Measurements from ENCODE around the gene MRPS34.
"Not testable (repeated sequence)": the region's sequence is repeated elsewhere in the genome, so short reads cannot be mapped to it uniquely, and the experiment has no call there.

The MRPS34 gene

DNA sequence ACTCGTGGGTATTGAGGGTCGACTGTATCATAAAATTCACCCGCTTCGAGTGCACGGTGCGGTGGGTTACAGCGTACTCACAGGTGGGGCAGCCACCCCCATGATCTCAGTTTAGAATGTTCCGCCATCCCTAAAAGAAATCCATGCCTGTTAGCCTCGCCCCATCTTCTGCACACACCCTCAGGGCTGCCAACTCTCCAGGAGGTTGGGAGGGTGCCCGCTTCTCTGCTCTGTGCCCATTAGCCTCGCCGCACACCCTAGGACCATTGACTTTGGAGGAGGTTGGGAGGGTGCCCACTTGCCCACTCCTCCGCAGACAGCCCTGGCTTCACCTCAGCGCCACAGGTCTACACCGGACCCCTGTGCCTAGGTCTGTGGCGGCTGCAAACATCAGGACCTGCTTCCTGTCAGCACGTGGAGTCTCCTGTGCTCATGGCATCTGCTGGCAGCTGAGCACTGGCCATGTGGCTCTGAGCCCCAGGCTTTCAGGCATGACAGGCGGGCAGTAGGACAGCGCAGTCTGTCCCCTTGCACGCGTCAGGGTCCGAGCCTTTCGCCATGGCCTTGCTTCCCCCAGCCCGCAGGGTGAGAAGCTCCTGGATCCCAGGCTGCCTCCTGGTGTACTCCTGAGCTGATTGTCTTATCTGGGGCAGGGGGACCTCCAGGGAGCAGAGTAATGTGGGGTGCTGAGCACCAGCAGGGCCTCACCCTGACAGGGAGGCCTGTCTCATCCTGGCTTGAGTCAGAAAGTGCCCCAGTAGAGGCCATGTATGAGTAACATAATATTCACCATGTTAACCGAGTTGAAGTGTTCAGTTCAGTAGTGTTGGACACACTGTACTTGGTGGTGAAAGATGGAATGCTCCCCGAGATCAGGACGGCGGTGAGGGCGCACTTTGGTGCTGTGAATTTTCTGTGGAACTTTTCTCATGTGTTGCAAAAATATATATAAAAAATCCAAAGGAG is 23.5 kb downstream of the MRPS34 start:
- DNase-seq (ENCODE audit: low read depth): no peak

DNA sequence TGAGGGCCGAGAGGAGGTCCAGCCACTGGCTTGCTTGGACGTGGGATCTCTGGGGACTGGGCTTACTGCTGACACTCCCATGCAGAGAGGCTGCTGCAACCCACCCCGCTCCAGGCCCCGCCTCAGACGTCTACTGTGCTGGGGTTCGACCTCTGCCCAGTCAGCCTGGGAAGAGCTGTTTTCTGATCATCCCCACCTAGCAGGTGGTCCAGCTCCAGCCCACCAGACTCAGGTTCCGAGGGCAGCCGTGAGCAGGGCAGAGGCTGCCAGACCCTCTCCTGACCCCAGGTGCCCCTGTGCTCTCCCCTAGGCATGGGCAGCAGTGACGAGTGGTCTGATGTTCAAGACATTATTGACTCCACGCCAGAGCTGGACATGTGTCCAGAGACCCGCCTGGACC is 25.0 kb downstream of the MRPS34 start:
- DNase-seq (ENCODE audit: low read depth): no peak

DNA sequence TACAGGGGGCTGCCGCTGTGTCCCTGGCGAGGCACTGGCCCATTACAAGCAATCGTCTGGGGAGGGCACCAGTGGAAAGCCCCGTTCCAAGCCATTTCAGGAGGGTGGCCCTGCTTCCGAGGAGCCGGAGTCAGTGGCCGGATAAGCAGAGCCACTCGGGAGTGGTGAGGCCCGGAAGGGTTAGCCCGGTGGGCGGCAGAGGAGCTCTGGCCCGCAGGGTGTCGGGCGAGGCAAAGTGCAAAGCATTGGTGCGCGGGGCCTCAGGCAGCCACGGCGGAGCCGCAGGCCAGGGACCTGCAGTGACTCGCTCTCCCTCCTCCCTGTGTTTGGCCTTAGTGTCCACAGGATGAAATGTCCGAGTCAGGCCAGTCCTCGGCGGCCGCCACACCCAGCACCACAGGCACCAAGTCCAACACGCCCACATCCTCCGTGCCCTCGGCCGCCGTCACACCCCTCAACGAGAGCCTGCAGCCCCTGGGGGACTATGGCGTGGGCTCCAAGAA is 26.2 kb downstream of the MRPS34 start:
- DNase-seq (ENCODE audit: low read depth): no peak

DNA sequence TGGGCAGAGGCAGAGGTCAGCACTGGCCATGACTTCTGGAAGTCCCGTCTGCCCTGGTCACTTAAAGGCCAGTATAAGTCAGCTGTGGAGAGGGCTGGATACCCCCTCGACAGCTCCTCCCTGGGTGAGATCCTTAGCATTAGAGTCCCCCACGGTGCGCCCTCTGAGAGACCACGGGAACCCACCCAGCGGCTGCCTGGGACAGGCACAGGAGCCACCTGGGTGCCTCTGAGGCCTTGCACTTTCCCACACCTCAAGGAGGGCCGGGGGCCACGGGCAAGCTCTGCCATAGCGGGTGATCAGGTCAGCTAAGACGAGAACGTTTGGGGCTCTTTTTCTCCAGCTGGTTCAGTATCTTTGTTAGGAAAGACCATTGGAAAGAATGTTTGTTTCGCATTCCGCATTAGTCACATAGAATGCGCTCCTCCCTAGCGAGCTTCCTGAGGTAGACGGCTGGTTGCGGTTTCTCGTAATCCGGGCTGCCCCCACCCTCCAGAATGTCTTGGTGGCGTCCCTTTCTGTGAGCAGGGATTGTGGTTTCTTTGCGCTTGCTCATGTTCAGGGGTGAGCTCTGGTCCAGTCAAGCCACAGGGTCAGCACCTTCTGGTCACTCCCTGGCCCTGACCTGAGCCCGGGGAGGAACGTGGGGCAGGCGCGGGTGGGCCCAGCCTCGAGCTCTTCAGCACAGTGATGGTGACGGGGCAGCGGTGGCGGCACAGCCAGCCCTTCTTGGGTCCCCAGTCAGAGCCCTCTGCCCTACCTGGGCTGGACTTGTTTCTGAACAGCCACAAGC is 26.8 kb downstream of the MRPS34 start:
- DNase-seq (ENCODE audit: low read depth): peak; percentile 22

DNA sequence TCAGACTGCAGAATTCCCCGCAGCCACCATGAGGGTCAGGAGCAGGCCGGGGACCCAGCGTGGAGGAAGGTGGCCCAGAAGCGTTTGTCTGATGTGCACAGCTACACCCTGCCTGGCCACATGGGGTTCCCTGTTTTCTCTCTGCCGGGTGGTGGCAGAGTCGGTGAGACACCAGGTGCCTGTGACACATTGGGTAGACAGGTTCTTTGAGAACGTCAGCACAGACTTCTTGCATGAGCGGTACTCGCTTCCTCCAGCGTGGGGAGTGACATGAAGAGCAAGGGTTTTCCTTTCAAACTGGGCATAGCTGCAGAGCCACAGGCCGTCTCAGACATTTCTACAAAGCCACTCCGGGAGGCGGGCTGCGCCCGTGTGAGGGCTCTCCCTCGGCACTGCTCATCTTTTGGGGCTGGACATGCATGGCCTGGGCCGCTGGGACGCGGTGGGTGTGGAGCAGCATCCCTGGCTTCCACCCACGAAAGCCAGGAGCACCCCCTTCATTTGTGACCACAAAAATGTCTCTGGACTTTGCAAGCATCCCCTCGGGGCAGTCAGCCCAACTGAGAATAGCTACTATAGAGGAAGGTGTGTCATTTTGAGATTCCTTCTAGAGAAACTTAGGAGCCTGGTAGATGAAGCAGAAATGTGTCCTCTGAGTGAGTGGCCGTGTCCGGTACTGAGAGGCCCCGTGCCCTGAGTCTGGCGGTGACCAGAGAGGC is 27.6 kb downstream of the MRPS34 start:
- peak; percentile 10 for DNase-seq (ENCODE audit: low read depth)

DNA sequence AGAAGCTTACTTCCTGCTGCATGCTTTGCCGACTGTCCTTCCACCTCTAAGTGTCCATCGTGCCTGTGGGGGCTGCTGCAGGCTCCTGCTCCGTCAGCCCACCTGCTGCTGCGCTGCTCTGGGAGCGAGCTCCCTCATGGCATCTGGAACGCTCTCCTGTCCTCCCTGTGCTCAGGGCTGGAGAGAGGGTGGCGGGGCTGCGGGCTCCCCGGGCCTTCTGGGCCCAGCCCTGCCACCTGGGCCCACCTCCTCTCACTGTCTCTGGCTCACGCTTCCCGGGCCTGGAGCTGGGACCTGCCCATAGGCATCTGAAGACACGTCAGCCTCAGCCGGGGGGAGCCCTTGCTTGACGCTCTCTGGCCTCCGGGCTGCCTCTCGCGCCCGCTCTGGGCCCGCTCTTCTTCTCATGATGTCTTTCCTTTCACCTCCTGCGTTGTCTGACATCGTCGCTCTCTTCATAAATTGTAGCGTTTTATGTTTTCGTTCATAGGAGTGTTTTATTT is 28.5 kb downstream of the MRPS34 start:
- DNase-seq (ENCODE audit: low read depth): no peak

DNA sequence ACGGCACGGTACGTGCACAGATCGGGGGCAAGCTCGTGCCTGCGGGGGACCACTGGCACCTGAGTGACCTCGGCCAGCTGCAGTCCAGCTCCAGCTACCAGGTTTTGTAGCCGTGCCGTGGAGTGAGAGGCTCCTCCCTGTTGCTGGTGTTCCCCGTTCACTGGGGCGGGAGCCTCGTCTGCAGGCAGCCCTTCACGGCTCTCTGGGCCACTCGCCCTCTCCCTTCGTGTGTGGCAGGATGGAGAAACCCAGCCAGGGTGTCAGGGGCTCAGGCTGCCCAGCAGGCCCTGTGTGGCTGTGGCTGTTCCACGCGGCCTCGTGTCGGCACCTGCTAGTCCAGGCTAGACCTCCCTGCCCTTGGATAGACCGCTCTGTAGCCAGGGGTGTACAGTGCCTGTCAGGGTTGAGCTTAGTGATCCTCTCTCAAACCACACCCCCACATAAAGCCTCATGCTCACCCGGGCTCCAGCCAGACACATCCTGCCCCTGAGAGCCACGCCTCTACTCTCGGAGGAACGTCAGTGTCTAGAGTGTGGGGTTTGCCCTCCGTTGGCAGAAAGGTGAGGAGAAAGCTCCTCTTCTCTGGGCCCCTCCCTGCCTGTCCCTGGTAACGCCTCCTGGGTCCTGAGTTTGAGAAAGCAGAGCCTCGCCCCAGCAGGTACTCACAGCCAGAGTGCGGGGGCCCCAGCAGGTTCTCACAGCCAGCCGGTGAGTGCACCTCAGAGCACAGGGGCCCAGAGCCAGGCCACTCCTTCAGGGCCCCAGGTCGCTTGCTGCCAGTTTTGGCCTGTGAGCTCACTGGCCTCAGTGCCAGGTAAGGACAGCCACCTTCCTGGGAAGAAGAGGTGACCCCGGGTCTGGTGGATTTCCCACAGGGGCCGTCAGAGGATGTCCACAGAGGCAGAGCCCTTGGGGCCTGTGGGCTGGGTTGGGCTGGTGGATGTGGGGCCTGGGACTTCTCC is 29.3 kb downstream of the MRPS34 start:
- DNase-seq (ENCODE audit: low read depth): no peak

DNA sequence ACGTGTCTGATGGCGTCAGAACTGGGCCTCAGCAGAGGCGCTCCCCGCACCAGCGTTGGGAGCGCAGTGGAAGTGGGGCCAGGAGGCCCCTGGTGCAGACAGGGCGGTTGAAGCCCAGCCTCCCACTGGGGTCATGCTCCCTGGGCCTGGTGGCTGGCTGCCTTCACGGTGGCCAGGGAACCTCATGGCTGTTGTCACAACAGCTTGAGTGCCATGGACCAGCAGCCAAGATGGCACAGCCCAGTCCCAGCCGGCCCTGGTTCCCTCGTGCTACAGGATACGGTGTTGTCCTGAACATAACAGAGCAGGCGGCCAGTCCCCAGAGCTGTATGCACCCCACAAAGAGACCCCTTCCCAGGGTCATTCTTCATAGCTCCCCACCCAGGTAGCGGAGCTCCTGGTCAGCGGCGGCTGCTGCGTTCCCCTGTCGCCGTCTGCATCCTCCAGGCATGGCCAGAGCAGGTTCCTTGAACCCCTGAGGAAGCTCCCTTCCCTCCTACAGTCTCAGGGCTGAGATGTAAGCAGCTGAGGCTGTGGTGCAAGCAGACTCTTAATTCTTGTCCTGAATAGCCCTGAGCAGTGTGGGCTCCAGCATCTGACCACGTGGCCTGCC is 31.3 kb downstream of the MRPS34 start:
- DNase-seq (ENCODE audit: low read depth): no peak

DNA sequence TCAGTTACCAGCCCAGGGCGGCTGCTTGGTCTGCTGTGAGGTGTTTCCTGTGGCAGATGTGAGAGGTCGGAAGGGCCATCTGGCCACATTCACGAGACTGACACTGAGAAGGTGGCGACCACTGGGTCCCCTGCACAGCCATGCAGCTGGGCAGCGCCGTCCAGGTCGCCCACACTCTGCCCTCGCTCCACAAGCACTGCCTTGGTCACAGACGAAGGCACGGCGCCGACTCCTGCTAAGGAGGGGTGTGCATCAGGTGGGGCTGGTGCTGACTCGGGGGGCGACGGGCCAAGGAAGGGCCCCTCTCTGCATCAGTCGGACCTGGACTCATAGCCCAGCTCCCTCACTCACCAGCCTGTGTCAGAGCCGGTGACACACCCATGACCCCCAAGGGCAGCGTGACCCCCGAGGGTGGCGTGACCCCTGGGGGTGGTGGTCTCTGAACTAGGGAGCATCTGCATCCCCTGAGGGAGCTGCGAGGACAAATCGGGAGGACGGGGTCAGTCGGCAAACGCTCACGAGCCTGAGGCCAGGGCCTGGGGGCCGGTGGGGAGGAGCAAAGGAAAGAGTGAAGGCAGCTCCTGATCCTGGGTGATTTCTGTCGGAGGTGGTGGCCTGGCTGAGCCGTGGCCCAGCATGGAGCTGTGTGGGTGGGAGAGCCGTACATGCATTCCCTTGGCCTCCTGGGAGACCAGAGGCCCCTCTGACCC is 32.0 kb downstream of the MRPS34 start:
- DNase-seq (ENCODE audit: low read depth): no peak

DNA sequence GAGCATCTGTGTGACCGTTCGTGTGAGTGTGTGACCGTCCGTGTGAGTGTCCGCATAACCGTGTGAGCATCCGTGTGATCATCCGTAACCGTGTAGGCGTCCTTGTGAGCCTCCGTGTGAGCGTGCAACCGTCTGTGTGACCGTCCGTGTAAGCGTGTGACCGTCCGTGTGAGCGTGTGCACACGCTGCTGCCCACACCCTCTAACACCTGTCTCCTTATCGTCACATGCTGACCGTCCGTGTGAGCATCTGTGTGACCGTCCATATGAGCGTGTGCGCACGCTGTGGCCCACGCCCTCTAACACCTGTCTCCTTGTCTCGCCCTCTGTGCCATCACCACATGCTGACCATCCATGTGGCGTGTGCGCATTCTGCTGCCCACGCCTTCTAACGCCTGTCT is 32.7 kb downstream of the MRPS34 start:
- DNase-seq (ENCODE audit: low read depth): no peak

DNA sequence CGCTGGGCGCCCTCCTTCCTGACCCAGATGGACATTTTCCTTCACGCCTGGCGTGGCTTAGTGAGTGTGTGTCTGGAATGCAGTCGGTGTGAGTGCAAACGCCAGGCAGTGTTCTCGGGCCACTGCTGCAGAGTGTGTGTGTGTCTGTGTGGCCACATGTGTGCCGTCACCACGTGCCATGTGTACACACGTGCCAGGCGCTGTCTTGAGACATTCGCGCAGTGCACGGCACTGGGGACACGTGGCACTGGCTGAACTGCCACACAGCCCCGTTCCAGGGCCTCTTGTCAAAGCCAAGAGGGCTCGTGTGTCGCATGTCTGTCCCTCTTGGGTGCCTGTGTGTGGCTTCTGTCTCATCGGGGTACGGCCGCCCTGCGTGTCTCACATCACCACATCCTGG is 38.1 kb downstream of the MRPS34 start:
- DNase-seq (ENCODE audit: low read depth): no peak

DNA sequence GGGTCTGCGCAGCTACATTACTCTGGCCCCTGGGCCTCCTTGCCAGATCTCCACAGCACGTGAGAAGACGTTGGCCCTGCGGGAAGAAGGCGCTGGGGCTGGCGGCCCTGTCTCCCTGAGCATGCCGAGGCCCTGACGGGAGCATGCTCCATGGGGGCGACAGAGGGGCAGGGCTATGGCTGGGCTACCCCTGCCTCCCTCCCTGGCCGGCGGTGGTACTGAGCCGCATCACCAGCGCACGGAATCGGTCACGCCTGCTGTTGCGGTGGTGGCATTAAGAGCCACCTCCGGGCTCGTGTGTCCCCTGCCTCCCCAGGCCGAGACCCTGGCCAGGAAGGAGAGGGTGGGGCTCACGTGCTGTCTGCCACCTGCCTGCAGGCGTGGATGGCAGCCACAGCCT is 38.8 kb downstream of the MRPS34 start:
- DNase-seq (ENCODE audit: low read depth): no peak

DNA sequence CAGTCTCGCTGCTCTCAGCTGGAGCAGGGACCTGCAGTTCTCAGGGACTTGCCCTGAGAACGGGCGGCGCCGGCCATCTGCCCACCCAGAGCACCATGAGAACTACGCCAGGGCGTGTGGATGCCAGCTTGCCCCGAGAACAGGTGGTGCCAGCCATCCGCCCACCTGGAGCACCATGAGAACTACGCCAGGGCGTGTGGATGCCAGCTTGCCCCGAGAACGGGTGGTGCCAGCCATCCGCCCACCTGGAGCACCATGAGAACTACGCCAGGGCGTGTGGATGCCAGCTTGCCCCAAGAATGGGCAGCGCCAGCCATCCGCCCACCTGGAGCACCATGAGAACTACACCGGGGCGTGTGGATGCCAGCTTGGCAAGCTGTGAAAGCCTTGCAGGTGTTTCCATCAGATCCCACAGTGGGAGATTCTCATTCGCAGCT is 40.4 kb downstream of the MRPS34 start:
- not testable (repeated sequence) for DNase-seq (ENCODE audit: low read depth)

DNA sequence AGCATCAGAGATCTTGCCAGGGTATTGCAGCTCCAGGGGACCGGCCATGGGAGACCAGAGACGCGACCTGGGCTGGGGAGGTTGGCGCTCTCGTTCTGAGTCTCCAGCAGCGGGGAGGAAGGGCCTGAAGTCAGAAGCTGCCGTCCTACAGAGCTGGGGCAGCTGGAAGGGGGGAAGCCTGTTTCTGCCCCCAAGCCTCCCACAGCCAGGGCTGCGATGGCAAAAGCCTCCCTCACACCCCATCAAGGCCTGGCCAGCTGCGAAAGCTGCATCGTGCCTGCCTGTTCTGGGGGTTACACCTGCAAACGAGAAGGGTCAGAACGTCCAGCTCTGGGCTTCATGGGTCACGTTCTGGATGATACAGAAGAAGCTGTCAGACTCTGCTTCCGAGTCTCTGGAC is 40.9 kb downstream of the MRPS34 start:
- no peak for DNase-seq (ENCODE audit: low read depth)

DNA sequence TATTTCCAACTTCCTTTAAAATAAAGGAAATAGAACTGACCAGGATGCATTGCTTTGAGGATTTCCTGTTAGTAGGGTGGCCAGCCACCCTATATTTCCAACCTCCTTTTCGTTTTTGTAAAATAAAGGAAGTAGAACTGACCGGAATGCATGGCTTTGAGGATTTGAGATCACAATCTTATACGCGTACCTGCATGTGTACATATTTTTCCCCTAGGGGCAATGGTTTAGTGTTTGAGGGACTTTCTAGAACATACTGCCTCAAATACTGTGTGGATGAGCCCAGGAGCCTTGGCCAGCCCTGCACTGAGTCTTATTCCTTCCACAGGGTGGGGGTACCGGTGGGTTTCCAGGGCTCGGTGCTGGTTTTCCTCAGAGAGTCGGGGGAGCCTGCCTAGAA is 41.3 kb downstream of the MRPS34 start:
- no peak for DNase-seq (ENCODE audit: low read depth)

DNA sequence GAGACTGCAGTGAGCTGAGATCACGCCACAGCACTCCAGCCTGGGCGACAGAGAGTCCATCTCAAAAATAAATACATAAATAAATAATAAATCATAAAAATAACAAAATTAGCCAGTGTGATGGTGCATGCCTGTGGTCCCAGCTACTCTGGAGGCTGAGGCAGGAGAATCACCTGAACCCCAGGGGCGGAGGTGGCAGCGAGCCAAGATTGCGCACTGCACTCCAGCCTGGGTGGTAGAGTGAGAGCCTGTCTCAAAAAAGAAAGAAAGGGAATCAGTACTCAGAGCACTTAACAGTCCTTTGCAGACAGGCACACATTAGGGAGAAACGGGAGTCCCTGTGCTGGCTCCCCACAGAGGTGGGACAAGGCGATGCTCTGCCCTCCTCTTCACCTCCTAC is 41.9 kb downstream of the MRPS34 start:
- DNase-seq (ENCODE audit: low read depth): no peak

DNA sequence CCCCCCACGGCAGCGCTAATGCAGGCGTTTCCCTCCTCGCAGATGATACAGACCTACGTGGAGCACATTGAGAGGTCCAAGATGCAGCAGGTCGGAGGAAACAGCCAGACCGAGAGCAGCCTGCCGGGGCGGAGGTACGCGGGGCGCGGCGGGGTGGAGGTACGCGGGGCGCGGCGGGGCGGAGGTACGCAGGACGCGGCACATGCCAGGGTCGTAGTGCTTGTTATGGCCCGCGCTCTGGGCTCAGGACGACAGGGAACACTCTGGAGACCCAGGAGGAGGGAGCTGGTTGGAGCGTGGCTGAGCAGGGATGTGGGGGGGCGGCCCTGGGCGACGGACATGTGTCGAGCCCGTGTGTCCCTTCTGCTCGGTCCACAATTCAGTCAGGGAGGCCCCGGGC is 43.5 kb downstream of the MRPS34 start:
- no peak for DNase-seq (ENCODE audit: low read depth)

DNA sequence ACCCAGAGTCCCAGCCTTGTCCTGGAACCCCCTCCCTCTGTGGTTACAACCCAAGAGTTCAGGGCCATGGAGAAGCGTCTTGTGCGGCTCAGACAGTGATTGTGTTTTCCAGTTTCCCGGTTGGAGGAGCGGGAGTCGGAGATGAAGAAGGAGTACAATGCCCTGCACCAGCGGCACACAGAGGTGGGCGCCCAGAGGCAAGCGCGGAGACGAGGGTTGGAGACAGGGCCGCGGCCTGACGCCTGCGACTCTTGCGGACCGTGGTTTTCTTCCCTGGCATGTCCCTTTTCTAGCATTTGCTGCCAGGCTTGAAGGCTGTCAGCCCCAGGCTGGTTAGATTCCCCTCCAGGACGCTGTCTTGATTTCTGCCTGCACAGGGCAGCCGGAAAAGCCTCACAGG is 43.9 kb downstream of the MRPS34 start:
- no peak for DNase-seq (ENCODE audit: low read depth)
